Lung microvascular endothelial cell (primary cell): ENCODE measurements around the gene ADCK1. TPM values are rescaled to one million over a fixed set of nuclear protein-coding genes. Genes with fewer than 3 reads are reported as not detected.
"Not testable (repeated sequence)": the region's sequence is repeated elsewhere in the genome, so short reads cannot be mapped to it uniquely, and the experiment has no call there.

Source experiments
- DNase-seq, 2 donors: peaks; one replicate each; pipeline versions ENCODE4 v3.0.0 to v3.0.0-alpha.2; 2010; ENCODE audit warnings: low read depth in 2 of 2
- total RNA-seq: library from RNA; depleted of rRNA; stranded (reverse); fragments of >200 nt; gene quantifications from 2 replicates; pipeline ENCODE4 v1.2.1, GENCODE V29; 2014

The ADCK1 gene
- total RNA-seq, 1 donor from 2014 or later, result 2.4 TPM

DNA sequence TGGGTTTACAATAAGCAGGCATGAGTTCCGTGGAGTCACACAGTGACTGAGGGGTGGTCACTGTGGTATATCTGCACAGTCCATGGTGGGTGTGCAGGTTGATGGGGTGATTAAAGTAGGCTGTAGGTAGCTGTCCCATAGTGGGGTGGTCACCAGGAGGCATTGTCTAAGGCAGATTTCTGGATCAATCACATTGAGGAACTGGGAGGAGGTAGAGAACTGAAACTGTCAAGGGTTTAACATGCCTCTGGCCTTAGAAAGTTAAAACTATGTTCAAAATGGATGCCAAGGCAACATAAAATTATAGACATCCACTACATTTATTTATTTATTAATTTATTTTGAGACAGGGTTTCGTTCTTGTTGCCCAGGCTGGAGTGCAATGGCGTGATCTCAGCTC, 8.3 kb downstream of the ADCK1 start:
- DNase-seq, result no peak

DNA sequence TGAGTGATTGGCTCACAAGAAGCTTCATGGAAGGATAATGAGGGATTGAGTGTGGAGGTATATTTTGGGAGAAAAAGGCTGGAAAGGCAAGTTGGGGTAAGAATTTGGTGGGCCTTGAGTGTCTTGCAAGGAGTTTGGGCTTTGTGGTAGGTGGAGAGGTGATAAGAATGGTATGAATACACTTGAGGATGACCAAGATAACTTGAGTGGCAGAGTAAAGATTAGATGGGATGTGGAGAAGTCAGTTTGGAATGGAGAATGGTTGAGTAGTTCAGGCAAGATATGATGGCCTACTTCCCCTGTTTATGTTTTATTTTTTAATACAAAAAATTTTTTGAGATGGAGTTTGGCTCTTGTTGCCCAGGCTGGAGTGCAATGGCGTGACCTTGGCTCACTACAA, 9.1 kb downstream of the ADCK1 start:
- DNase-seq, result no peak

DNA sequence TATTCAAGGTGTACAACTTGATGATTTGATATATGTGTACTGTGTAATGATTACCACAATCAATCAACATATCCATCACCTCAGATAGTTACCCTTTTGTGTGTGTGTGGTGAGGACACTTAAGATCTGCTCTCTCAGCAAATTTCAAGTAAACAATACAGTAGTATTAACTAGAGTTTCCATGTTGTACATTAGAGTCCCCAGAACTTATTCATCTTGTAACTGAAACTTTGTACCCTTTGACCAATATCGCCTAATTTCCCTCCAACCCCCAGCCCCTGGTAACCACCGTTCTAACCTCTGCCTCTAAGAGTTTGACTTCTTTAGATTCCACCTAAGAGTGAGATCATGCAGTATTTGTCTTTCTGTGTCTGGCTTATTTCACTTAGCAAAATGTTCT, 12.1 kb downstream of the ADCK1 start:
- DNase-seq, result no peak

DNA sequence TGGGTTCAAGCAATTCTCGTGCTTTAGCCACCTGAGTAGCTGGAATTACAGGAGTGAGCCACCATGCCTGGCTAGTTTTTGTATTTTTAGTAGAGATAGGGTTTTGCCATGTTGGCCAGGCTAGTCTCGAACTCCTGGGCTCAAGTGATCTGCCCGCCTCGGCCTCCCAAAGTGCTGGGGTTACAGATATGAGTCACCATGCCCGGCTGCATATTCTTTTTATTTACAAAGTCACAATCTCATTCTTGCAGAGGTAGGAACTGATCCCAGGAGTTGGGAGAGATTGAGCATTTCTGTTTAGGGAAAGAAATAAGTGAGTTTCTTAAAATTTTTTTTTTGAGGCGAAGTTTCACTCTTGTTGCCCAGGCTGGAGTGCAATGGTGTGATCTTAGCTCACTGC, 12.8 kb downstream of the ADCK1 start:
- DNase-seq, result not testable (repeated sequence)

DNA sequence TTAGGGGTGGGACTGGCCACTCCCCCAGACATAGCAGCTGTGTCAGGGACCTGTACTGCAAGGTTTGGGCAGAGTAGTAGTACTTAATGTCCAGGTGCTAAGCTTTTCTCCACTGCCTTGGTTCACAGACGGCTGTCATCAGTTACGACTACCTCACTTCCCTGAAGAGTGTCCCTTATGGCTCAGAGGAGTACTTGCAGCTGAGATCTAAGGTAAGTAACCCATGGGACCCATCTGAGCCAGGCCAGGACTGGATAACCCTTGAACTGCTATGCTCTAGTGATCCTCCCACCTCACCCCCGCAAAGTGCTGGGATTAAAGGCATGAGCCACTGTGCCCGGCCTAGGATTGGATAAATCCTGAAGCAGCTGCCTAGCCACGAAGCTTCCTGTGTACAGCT, 22.4 kb downstream of the ADCK1 start:
- DNase-seq, result no peak

- no peak for DNase-seq
Observed at GRCh38 chr14:77822741-77823140, 22.8 kb downstream of the ADCK1 start.

GRCh38 chr14:77823378-77823777, 23.5 kb downstream of the ADCK1 start:
- no peak for DNase-seq

- no peak for DNase-seq
Observed at GRCh38 chr14:77825895-77826519, 26.1 kb downstream of the ADCK1 start.

DNA sequence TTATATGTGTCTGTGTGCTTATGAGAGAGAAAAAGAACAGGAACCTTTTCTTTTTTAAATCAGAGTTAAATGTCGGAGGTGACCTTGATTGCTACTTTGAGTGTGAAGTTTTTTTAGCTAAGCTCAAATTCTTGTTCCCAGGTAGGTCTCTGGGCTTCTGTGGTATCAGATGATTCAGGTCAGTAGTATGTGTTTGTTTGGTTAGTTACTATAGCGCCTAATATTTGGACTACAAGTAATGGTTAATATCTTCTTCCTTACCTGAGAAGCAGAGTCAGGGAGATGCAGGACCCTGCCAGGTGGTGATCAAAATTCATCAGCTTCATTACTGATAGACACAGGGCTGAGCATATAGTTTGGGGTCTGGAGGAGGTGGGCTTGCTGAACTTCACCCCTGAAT, 30.8 kb downstream of the ADCK1 start:
- no peak for DNase-seq

GRCh38 chr14:77832297-77832696, 32.4 kb downstream of the ADCK1 start:
- no peak for DNase-seq

- no peak for DNase-seq
Observed at GRCh38 chr14:77837926-77838325, 38.0 kb downstream of the ADCK1 start.

- DNase-seq, result peak in 1 of 2 donors; percentile 58
Observed at GRCh38 chr14:77838831-77839511, 39.1 kb downstream of the ADCK1 start.

GRCh38 chr14:77843195-77843594, 43.3 kb downstream of the ADCK1 start:
- no peak for DNase-seq

- no peak for DNase-seq
Observed at GRCh38 chr14:77843651-77844050, 43.7 kb downstream of the ADCK1 start.

- no peak for DNase-seq
Observed at GRCh38 chr14:77844802-77845201, 44.9 kb downstream of the ADCK1 start.

GRCh38 chr14:77848031-77848430, 48.1 kb downstream of the ADCK1 start:
- no peak for DNase-seq

DNA sequence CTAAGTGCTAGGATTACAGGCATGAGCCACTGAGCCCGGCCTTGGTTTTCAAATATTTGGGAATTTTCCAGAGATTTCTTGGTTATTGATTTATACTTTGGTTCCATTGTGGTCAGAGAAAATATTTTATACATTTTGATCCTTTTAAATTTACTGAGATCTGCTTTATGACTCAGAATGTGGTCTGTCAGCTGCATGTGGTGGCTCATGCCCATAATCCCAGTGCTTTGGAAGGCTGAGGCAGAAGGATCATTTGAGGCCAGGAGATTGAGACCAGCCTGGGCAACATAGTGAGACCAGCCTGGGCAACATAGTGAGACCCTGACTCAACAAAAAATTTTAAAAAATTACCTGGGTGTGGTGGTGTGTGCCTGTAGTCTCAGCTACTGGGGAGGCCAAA, 49.8 kb downstream of the ADCK1 start:
- no peak for DNase-seq

DNA sequence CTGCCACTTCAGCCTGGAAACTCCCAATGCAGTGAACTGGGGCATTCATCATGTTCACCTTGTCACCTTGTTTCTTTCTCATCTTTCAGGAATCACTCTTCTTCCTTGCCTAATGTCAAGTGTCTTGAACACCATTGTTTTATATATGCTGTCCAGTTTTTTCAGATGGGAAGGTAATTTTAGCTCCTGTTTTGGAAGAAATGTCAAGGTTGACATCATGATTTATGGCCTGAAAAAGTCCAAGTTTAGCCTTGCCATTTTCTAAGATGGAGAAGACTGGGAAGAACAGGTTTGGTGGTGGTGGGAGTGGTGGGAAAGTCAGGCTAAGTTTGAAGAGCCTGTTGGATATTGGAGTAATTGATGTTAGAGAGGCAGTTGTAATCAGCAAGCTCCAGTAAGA, 54.0 kb downstream of the ADCK1 start:
- DNase-seq, result no peak

DNA sequence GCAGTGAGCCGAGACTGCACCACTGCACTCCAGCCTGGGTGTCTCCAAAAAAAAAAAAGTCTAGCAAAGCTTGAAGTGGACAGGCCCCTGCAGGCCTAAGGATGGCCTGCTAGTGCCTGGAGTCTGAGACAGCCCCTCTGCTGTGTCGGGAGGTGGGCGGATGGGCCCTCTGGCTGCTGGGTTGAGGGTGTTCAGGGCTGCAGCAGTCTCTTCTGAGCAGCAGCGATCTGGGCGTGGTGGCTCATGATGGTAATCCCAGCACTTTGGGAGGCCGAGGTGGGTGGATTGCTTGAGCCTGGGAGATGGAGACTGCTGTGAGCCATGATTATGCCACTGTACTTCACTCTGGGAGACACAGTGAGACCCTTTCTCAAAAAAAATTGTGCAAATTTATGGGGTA, 57.0 kb downstream of the ADCK1 start:
- no peak for DNase-seq

GRCh38 chr14:77859934-77860570, 60.1 kb downstream of the ADCK1 start:
- DNase-seq, result no peak

DNA sequence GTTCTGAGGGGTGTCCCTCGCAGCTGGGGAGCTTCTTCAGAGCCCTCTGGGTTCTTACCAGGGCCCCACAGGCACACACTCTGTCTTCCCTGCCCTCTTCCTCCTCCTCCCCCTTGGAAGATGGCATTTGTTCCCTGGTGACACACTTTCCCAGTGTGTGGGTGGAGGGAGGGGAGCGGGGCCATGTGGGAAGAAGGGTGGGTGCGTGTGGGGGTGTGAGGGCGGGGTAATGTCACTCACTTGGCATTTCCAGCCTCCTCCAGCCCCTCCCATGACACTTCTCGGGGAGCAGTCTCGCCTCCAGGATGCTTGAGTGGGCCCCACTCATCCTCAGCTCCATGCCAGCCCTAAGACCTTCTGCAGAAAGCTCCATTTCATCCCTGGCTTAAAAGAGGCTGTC, 61.3 kb downstream of the ADCK1 start:
- no peak for DNase-seq

DNA sequence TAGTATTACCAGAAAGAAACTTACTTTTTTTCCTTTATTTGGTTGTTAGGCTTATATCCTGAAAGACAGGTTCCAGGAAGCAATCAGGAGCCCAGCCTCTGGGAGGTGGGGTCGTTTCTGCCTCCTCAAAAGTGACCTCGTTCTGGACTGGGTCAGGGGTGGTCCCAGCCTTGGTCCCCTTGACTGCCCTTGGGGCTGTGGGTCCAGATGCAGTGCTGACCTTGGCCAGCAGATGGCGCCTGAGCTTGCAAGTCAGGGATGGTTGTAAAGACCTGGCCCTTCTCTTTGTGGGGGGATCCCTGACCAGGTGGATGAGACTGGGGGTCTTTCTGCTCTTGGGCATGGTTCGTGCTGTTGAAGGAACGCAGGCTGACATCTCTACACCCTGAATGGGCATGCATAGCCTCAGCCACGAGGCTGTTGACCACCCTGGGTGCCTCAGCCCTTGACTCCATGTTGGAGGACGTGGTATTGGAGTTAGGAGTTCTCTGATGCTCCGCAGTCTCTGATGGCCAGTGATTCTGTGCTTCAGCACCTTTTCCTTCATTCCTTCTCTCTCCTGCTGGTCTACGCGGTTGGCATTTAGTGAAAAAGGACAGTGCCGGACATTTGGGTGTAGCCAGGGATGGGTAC, 62.4 kb downstream of the ADCK1 start:
- DNase-seq, result peak; percentile 65 to 78

DNA sequence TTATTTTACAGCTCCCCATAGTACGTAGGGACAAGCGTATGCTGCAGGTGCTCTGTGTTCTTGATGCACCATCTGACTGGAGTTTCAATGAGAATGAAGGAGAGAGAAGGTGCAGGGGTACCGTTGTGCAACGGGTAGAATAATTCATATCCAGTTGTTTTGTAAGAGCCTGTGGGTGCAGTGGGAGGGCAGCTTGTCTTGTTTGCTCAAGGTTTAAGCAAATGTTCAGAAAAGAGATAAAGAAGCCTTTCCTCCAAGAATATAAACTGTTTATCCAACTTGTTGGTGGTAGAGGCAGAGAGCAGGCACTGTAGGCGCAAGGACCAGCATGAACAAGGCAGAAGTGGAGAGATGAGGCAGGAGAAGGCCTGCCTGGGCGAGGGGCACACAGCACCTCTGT, 64.2 kb downstream of the ADCK1 start:
- DNase-seq, result no peak
